Astrocyte (in vitro differentiated cells and primary cell): Measurements from ENCODE around the gene STK32B. TPM values are rescaled to one million over a fixed set of nuclear protein-coding genes. Genes with fewer than 3 reads are reported as not detected.

Source experiments
- DNase-seq: peaks from one replicate; pipeline ENCODE4 v3.0.0-alpha.2; 2010; ENCODE audit warnings: low read depth
- FAIRE-seq: peaks from 2 replicates; lab custom pipeline; 2011; peaks lifted over from hg19 to GRCh38; lab: Jason Lieb, UNC
- H2AFZ ChIP-seq: 2 replicates; pipeline ENCODE4 v1.6.0; 2012; ENCODE audit warnings: low read depth, low read length, inconsistent platforms
- H3K27ac ChIP-seq: 2 replicates; pipeline ENCODE4 v1.5.1; 2011; ENCODE audit warnings: low read depth, low read length, inconsistent platforms
- H3K27me3 ChIP-seq: 2 replicates; pipeline ENCODE4 v1.6.0; 2011; ENCODE audit warnings: low read length, inconsistent platforms; ENCODE audit not compliant: insufficient read depth
- H3K36me3 ChIP-seq: 2 replicates; pipeline ENCODE4 v1.5.1; 2011; ENCODE audit warnings: low read length, inconsistent platforms; ENCODE audit not compliant: insufficient read depth
- H3K4me1 ChIP-seq: 2 replicates; pipeline ENCODE4 v1.5.1; 2011; ENCODE audit warnings: low read length, inconsistent platforms; ENCODE audit not compliant: insufficient read depth
- H3K4me2 ChIP-seq: 2 replicates; pipeline ENCODE4 v1.6.0; 2012; ENCODE audit warnings: low read length, inconsistent platforms
- H3K4me3 ChIP-seq: 2 replicates; pipeline ENCODE4 v1.5.1; 2011; ENCODE audit warnings: low read depth, mild to moderate bottlenecking, low read length, inconsistent platforms; ENCODE audit not compliant: insufficient read depth
- H3K79me2 ChIP-seq: 2 replicates; pipeline ENCODE4 v1.6.0; 2012; ENCODE audit warnings: mild to moderate bottlenecking, low read length, inconsistent platforms; ENCODE audit not compliant: insufficient read depth
- H3K9ac ChIP-seq: 2 replicates; pipeline ENCODE4 v1.6.0; 2012; ENCODE audit warnings: mild to moderate bottlenecking, low read length, inconsistent platforms
- H3K9me3 ChIP-seq: 2 replicates; pipeline ENCODE4 v1.5.1; 2012; ENCODE audit warnings: low read depth, mild to moderate bottlenecking, low read length, inconsistent platforms; ENCODE audit not compliant: insufficient read depth
- H4K20me1 ChIP-seq: 2 replicates; pipeline ENCODE4 v1.6.0; 2012; ENCODE audit warnings: low read length, inconsistent platforms; ENCODE audit not compliant: insufficient read depth
- H3K27ac Mint-ChIP-seq: one replicate; pipeline ENCODE4 v1.8.0; 2021; ENCODE audit warnings: mild to moderate bottlenecking, mixed read lengths; ENCODE audit not compliant: unreplicated experiment
- H3K27me3 Mint-ChIP-seq: one replicate; pipeline ENCODE4 v1.8.0; 2021; ENCODE audit warnings: low read depth, mixed read lengths; ENCODE audit not compliant: unreplicated experiment
- H3K36me3 Mint-ChIP-seq: one replicate; pipeline ENCODE4 v1.8.0; 2021; ENCODE audit warnings: low read depth, mixed read lengths; ENCODE audit not compliant: unreplicated experiment
- H3K4me1 Mint-ChIP-seq: one replicate; pipeline ENCODE4 v1.8.0; 2021; ENCODE audit warnings: low read depth, mixed read lengths; ENCODE audit not compliant: unreplicated experiment
- H3K4me3 Mint-ChIP-seq: one replicate; pipeline ENCODE4 v1.8.0; 2021; ENCODE audit warnings: mild to moderate bottlenecking, moderate library complexity, mixed read lengths; ENCODE audit not compliant: unreplicated experiment
- H3K9me3 Mint-ChIP-seq: one replicate; pipeline ENCODE4 v1.8.0; 2021; ENCODE audit warnings: mild to moderate bottlenecking, mixed read lengths; ENCODE audit not compliant: unreplicated experiment
- CTCF ChIP-seq: IDR thresholded peaks from 2 replicates; pipeline ENCODE4 v1.5.1; 2011; ENCODE audit warnings: low read depth, mild to moderate bottlenecking, inconsistent platforms, low read length, moderate library complexity; ENCODE audit not compliant: insufficient read depth
- EZH2 ChIP-seq: IDR thresholded peaks from 2 replicates; pipeline ENCODE4 v1.6.1; 2012; ENCODE audit warnings: mild to moderate bottlenecking, low read length, inconsistent platforms; ENCODE audit not compliant: insufficient read depth
- total RNA-seq: library from RNA; stranded (reverse); gene quantifications from 2 replicates; pipeline ENCODE4 v1.2.1, GENCODE V29; 2021

STK32B gene
- total RNA-seq, 1 donor from 2014 or later = 2.9 TPM

DNA sequence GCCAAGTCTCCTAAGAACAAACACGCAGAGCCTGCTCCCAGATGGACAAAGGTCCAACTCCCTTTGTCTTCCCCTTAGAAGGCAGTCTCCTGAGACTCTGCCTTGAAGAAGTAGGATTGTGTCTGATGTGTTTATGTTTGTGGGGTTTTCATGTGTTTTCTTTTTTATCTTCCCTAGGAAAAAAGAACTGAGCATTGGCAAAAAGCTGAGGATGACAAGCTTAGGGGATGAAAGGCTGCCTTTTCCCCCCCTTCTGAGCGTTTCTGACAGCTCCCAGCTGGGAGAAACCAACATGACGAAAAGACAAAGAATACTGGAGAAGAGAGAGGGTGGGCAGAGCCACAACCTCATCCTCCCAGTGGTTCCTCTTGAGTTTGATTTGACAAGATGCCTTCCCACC is 475.9 kb downstream of the STK32B start:
- DNase-seq (no peak), FAIRE-seq (no peak)
- Mint-ChIP-seq H3K36me3 (peaks cover 3% of the 10 kb centered on the region), H3K4me1 (no peaks in the 10 kb centered on the region), H3K27me3 (no peaks in the 10 kb centered on the region), H3K4me3 (no peak overlapping the region), H3K27ac (no peak overlapping the region), H3K9me3 (no peaks in the 10 kb centered on the region)
- Histone ChIP-seq H3K27me3 (no peaks in the 10 kb centered on the region), H4K20me1 (no peaks in the 10 kb centered on the region), H3K4me3 (no peak overlapping the region), H3K27ac (no peak overlapping the region), H3K36me3 (no peaks in the 10 kb centered on the region), H3K9me3 (no peaks in the 10 kb centered on the region), H3K4me1 (peaks cover 8% of the 10 kb centered on the region), H3K79me2 (no peaks in the 10 kb centered on the region), H2AFZ (no peak overlapping the region), H3K4me2 (no peak overlapping the region), H3K9ac (no peak overlapping the region)
- TF ChIP-seq EZH2 (no peak), CTCF (no peak)

GRCh38 chr4:5528031-5528436 is 476.8 kb downstream of the STK32B start:
- H3K4me3 ChIP-seq = no peak overlapping the region
- Mint-ChIP-seq H3K4me3 (no peak overlapping the region), H3K4me1 (no peaks in the 10 kb centered on the region), H3K36me3 (peaks cover 4% of the 10 kb centered on the region), H3K9me3 (peaks cover 3% of the 10 kb centered on the region), H3K27ac (no peak overlapping the region), H3K27me3 (no peaks in the 10 kb centered on the region)
- no peaks in the 10 kb centered on the region for H3K79me2 ChIP-seq
- no peak for TF ChIP-seq EZH2
- TF ChIP-seq CTCF = no peak
- no peak overlapping the region for H3K9ac ChIP-seq
- H3K36me3 ChIP-seq = no peaks in the 10 kb centered on the region
- H2AFZ ChIP-seq = no peak overlapping the region
- H3K27ac ChIP-seq = no peak overlapping the region
- no peak for DNase-seq
- no peaks in the 10 kb centered on the region for H3K27me3 ChIP-seq
- no peak overlapping the region for H3K4me2 ChIP-seq
- no peak for FAIRE-seq
- no peaks in the 10 kb centered on the region for H4K20me1 ChIP-seq
- H3K9me3 ChIP-seq = no peaks in the 10 kb centered on the region
- H3K4me1 ChIP-seq = peaks cover 8% of the 10 kb centered on the region

DNA sequence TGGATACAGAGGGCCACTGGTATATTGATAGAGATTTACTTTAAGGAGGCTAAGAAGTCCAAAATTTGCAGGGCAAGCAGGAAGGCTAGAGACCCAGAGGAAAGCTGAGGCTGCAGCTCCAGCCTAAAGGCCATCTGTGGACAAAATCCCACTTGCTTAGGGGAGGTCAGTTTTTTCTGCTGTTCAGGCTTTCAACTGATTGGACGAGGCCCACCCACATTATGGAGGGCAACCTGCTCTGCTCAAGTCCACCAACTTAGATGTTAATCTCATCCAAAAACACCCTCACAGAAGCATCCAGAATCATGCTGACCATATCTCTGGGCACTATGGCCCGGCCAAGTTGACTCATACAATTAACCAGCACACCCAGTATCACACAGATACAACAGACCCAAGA is 480.8 kb downstream of the STK32B start:
- H3K4me1 ChIP-seq = no peaks in the 10 kb centered on the region
- H3K27me3 ChIP-seq = no peaks in the 10 kb centered on the region
- Mint-ChIP-seq H3K4me1 (no peaks in the 10 kb centered on the region), H3K36me3 (peaks cover 7% of the 10 kb centered on the region), H3K27me3 (no peaks in the 10 kb centered on the region), H3K27ac (no peak overlapping the region), H3K9me3 (peaks cover 3% of the 10 kb centered on the region), H3K4me3 (no peak overlapping the region)
- H3K4me3 ChIP-seq = no peak overlapping the region
- no peak for DNase-seq
- no peaks in the 10 kb centered on the region for H3K36me3 ChIP-seq
- H3K27ac ChIP-seq = no peak overlapping the region
- no peak for TF ChIP-seq CTCF
- TF ChIP-seq EZH2 = no peak
- H3K79me2 ChIP-seq = no peaks in the 10 kb centered on the region
- H4K20me1 ChIP-seq = no peaks in the 10 kb centered on the region
- FAIRE-seq = no peak
- H3K9me3 ChIP-seq = no peaks in the 10 kb centered on the region
- H3K9ac ChIP-seq = no peak overlapping the region
- H2AFZ ChIP-seq = no peak overlapping the region
- H3K4me2 ChIP-seq = no peak overlapping the region
